HG02798 (cell line): ENCODE data around the gene STAT5B.
"Not testable (repeated sequence)": the region's sequence is repeated elsewhere in the genome, so short reads cannot be mapped to it uniquely, and the experiment has no call there.

ENCODE experiments used
- ATAC-seq: cut with Tn5 transposase; IDR thresholded peaks from one replicate; pipeline ENCODE4 v1.9.1; 2021; ENCODE audit warnings: mild to moderate bottlenecking; ENCODE audit not compliant: unreplicated experiment, poor library complexity

The STAT5B gene

DNA sequence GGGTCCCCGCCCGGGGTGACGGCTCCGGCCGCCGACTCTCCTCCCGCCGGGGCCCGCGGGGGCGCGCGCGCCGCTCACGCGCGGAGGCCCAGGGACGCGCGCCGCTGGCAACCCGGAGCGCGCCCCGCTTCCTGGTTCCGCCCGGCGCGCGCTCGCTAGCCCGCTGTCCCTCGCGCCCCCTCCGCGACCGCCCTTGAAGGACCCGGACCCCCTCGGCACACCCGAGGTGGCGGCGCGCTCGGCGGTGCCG lies at the start of gene STAT5B:
Gene STAT5B, minus strand, starts transcription at position 33 of the 250 bp plus-strand sequence. CDS start 44,264 bp downstream, outside the sequence.
- ATAC-seq = peak; percentile 74

DNA sequence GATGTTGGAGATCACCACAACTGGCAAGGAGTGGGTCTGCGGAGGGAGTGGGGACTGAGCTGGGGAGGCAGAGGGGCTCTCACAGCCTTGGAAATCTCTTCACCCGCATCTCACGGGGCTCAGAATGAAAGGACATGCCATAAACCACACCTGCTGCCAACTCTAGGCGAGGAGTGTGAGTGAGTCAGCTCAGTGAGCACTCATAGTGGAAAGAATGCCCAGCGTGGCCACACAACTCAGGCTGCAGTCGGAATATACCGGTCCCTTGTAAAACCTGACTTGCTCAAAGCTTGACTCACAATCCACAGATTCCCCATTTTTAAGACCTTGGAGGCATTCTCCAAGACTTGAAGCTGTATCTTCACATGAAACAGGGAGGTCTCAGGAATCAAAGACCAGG lies 48.8 kb upstream of the STAT5B start:
- ATAC-seq = no peak

DNA sequence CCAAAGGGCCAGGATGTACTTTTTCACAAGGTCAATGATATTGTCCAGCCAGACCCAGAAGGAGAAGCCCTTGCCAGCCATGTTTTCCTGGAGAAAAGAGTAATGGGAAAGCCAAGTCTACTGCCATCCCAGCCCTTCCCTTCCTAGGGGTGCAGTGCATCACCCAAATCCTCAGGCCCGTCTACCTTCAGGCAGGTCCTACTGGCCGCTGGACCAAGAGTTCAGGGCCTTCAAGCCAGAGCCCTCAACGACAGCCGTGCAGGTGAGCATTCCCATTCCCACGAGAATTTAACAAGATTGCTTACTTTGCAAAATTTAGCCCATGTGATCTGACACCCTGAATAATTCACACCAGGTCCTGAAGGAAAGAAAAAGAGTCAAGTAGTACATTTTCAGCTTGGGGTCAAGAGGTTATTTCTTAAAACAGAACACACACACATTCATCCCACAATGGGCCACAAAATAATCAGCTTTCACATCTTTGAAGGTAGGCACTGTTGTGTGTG lies 47.1 kb upstream of the STAT5B start:
- ATAC-seq = no peak

DNA sequence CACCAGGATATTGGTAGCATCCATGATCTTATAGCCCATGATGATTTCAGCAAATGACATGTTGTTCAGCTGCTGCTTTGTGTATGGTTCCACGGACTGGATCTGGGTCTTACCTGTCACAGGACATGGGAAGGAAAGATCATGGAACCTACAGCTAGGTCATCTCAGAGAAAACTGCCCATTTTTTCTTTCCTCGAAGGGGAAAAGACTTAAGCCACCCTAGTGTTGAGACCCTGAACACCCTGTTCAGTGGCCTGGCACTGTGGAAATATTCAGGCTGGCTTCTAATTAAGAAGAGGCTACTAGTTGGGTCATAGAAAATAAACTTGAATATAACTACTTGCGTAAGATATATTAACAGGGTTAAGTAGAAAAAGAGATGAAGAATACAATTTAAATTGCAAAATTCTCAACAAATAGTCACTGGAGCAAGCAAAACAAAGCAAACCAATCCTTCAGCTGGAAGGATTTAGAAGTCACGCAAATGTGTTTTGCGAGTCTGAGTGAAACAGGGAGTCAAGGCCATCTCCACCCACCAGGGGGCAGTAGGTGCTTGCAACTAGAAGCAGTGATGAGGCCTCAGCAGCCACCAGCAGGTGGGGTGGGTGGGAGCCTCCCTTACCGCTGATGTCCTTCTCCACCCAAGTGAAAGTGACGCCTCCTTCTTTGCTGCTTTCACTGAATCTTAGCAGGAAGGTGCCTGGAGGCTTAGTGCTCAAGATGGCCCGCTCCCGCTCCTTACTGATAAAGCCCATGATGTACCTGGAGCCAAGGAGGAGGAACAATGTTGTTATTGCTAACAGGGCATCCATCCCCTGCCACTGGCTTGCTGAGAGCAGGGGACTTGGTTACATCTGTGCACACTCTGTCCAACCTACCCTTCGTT lies 46.4 kb upstream of the STAT5B start:
- ATAC-seq = peak; percentile 86

DNA sequence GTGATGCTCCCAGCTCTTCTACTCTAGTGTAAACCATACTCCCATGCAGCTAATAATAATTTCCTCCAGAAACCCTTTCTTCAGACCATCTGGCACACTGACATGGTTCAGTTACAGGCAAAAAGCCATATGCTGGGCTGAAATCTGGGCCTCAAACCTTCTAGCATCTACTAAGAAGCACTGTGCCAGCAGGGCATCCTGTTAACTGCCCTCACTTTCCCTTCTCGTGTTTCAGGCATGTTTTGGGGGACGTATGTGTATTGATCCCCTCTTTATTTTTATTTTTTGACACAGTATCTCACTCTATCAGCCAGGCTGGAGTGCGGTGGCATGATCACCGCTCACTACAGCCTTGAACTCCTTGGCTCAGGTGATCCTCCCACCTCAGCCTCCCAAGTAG lies 45.4 kb upstream of the STAT5B start:
- ATAC-seq = no peak

DNA sequence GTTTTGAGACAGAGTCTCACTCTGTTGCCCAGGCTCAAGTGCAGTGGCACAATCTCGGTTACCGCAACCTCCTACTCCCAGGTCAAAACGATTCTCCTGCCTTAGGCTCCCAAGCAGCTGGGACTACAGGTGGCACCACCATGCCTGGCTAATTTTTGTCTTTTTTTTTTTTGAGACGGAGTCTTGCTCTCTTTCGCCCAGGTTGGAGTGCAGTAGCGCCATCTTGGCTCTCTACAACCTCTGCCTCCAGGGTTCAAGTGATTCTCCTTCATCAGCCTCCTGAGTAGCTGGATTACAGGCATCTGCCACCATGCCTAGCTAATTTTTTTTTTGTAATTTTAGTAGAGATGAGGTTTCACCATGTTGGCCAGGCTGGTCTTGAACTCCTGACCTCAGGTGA lies 41.8 kb upstream of the STAT5B start:
- ATAC-seq = not testable (repeated sequence)

DNA sequence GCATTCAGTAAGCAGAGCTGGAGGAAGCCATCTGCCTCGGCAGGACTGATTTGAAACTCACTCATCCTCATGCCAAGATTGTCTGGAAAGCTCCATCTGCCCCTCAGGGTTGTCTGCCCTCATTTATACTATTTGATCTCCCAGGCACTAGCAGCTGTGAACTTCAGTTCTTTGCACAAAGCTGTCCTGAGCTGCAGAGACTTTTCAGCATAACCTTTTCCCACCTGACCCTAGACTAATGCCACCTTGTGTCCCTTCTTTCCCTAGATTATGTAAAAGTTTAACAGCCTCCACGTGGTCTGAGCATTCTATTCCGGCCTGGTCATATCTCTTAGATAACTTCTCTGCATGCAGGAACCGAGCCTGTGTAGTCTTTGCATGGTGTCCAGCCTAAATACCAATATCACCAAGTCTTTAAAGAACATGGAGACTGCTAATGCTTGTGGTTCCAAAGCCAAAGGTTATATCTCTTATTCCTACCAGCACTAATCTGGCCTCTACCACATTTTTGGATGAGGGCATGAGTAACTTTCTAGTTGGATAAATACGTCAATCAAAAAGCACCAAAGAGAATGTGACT lies 41.2 kb upstream of the STAT5B start:
- no peak for ATAC-seq

DNA sequence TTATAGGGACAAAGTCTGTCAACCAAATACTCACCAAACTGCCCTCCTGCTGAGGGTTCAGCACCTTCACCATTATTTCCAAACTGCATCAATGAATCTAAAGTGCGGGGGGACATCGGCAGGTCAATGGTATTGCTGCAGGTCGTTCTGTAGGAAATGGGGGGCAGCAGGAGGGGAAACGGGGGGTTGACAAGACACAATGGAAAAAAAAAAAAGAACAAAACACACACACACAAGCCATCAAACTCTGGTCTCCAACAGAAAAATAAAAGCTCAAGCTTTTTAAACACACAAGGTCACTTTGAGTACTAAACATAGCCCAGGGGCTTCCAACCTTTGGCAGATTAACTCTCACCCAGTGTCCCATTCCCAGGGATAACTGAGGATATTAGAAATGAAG lies 40.6 kb upstream of the STAT5B start:
- ATAC-seq = no peak

DNA sequence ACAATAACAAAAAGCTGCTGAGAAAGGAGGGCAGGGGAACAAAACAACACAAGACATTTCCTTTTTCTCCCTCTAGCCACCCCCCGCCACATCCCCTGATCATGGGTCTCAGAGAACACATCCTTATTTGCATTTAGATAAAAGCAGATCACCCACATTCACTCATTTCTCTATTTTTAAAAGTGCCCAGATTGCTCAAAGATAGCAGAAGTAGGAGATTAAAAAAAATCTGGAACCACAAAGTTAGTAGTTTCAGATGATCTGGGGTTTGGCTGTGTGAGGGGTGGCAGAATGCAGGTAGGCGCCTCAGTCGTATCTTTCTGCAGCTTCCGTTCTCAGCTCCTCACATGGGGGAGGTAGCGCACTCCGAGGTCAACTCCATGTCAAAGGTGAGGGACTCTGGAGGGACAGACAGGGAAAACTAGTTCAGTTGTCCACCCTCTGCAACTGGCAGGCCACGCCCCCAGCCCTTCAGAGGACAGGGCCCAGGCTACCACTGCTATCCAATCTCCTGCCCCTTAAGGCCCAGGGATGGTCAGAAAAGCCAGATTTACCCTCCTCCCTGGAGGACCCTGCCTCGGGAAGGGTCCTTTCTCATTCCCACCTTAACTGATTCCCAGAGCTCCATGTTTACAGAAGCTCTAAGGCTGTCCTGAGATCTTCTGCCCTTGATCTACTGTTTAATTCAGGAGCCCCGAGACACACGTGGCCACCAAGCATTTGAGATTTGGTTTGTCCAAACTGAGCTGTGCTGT lies 39.4 kb upstream of the STAT5B start:
- peak; percentile 38 for ATAC-seq

DNA sequence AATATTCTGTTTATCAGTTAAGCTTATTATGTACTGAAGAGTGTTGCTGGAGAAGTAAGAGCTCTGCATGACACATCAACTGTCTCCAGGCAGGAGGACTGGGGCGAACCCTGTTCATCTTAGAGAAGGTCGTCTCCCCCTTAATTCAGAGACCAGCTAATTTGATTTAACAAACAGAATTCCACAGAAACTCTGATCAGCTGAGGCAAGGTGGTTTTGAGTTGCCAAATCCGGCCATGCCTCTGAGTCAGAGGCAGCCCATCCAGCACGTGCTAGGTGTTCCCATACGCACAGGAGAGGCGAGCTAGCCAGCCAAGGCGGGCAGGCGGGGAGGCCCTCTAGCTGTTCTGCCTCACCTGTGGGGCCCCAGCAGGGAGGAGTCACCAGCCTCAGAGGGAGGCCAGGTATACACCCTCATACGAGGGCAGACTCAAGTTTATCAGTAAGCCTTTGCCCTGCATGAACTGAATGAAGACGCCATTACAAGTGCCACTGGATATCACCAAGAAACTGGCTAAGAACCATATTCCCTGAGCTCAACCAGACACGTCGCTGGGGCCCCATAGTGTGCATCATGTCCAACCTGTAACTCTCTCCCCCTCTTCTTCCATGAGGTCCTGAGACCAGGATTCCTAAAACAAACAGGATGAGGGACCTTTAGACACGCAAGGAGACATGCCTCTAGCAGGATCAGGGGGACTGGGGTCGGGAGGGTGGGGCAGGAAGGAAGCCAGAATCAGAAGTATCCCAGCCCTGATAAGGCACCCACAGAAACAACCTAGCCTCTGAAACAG lies 37.8 kb upstream of the STAT5B start:
- no peak for ATAC-seq

DNA sequence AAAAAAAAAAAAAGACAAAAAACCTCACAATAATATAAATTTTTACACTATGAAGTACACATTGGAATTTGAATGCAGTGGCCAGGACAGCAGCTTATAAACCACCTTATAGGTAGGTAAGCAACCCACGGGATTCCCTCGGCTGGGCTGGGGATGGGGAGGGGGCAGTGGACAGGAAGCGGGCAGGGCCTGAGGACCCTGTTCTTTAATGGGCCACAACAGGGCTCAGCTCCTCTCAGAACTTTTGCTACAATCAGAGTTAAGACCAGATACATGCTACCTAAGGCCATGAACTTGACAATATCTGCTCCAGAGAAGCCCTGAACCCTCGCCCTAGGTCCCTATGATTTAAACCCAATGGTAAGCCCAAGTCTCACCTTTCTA lies 37.2 kb upstream of the STAT5B start:
- no peak for ATAC-seq

DNA sequence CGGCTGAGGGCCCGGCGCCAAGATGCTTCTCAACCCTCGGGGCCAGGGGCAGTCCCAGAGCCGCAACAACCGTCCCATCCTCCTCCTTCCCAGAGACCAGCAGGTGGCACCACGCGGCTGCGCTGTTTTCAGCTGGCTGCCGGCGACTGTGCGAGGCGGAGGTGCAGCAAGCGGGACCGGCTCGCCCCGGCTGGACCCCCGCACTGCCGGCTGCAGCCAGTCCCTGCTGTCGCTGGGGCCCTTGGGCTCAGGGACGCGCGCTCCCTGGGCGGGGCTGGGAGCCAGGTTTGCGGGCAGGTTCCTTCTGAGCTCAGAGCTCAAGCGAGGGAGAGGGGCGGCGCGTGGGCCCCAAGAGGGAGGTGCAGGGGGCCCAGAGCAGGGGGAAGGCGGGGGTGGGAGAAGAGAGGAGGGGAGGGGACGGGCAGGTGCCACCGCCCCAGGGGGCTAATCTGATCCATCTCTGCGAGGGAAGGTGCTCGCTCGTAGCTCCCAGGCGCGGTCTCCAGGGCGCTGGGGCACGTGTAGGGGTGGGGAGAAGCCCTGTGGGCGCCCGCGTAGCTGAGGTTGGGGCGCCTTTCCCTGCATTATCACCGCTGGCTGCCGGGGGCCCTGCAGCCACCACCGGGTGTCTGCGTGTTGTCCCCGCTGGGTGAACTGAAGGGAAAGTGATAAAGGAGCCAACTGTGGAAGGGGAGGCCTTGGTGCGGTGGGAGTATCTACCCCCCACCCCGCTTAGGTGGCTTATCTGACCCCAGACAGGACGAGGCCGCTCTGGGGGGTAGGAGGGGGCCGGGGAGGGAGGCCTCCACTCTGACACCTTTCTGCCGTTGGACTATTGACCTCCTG lies 36.3 kb upstream of the STAT5B start:
- peak; percentile 68 for ATAC-seq

DNA sequence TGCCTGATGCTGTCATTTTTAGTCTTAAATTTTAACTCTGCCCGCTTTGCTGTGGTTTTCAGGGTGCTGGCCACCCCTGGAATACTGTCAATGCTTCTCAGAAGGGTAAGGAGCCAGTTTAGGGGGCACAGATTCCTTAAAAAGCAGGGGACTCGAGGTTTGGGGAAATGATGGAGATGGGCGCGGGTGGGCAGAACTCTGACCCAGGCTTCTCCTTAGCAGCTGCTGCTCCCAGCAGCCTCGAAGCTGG lies 35.8 kb upstream of the STAT5B start:
- no peak for ATAC-seq

DNA sequence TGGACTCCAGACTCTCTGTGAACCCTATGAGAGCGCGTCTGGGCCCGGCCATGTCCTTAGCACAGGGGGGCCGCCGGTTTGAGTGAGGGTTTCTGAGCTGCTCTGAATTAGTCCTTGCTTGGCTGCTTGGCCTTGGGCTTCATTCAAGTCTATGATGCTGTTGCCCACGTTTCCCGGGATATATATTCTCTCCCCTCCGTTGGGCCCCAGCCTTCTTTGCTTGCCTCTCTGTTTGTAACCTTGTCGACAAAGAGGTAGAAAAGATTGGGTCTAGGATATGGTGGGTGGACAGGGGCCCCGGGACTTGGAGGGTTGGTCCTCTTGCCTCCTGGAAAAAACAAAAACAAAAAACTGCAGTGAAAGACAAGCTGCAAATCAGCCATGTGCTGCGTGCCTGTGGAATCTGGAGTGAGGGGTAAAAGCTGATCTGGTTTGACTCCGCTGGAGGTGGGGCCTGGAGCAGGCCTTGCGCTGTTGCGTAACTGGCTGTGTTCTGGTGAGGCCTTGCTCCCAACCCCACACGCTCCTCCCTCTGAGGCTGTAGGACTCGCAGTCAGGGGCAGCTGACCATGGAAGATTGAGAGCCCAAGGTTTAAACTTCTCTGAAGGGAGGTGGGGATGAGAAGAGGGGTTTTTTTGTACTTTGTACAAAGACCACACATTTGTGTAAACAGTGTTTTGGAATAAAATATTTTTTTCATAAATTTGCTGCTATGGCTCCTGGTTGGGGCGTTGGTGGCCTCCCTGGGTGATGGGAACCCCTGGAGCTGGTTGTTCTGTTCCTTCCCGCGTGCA lies 35.2 kb upstream of the STAT5B start:
- no peak for ATAC-seq

DNA sequence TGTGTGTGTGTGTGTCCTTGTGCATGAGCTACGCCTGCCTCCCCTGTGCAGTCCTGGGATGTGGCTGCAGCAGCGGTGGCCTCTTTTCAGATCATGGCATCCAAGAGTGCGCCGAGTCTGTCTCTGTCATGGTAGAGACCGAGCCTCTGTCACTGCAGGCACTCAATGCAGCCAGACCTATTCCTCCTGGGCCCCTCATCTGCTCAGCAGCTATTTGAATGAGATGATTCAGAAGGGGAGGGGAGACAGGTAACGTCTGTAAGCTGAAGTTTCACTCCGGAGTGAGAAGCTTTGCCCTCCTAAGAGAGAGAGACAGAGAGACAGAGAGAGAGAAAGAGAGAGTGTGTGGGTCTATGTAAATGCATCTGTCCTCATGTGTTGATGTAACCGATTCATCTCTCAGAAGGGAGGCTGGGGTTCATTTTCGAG lies 34.6 kb upstream of the STAT5B start:
- no peak for ATAC-seq

DNA sequence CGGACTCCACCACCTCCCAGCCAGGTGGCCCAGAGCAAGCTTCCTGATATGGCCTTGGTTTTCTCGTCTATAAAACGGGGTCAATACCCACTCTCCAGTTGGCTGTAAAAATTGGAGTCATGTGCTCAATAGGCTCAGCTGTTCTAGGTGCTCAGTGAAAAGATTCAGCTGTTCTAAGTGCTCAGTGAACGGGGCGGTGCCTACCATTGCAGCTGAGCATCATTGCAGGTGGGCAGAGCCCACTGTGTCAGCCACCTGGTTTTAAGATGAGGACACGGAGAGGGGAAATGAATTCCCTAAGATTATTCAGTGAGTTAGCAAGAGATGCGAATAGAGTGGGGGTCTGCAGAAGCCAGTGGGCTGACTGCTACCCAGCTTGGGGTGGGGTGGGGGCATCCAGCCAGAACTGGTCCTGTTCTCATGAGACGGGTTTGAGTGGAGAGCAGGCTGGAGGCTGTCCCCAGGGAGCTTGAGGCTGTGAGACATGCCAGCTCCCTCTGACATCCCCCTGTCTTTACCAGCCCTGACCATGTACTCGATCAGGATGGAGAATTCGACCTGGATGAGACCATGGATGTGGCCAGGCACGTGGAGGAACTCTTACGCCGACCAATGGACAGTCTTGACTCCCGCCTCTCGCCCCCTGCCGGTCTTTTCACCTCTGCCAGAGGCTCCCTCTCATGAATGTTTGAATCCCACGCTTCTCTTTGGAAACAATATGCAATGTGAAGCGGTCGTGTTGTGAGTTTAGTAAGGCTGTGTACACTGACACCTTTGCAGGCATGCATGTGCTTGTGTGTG lies 34.0 kb upstream of the STAT5B start:
- no peak for ATAC-seq

DNA sequence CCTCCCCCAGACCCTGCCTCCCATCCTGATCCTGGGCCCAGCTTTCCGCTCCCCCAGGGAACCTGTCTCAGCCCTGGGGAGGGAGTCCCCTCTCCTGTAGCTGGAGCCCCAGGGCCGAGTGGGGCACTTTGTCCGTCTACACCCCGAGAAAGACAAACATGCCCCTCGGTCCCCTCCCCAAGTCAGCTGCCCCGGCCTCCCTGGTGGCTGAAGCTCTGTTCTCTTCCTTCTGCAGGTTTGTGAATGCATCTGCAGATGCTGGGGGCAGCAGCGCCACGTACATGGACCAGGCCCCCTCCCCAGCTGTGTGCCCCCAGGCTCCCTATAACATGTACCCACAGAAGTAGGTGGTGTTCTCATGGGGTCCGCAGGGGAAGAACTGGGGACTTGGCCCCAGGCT lies 33.0 kb upstream of the STAT5B start:
- ATAC-seq = no peak

DNA sequence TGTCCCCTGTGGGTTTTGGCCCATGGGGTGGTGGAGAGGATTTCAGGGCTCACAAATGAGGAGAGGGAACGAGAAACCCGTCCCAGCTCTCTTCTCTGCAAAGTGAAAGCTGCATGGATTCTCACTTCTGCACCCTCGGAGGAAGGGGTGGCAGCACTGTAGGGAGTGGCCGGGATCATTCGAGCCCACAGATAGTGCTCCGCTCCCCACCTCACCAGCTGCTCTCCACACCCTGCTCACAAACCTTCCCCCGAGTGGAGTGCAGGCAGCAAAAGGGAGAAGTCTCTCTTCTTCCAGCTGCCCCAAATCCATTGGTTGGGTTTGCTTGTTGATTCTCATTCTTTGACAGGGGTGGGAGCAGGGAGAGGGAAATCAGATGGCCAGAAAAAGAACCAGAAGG lies 32.3 kb upstream of the STAT5B start:
- no peak for ATAC-seq
